Rectal smooth muscle tissue (tissue), 1 donor: ENCODE measurements around the gene ADAMTS6.
A peak's percentile ranks its signal among the peaks of the same experiment; 100 is the strongest.

Source experiments
- H3K27ac ChIP-seq: one replicate; pipeline ENCODE4 v1.7.0; 2013; ENCODE audit warnings: low read depth, low read length, inconsistent platforms
- H3K27me3 ChIP-seq: one replicate; pipeline ENCODE4 v1.7.0; 2013; ENCODE audit warnings: low read length; ENCODE audit not compliant: control insufficient read depth, insufficient read depth
- H3K36me3 ChIP-seq: one replicate; pipeline ENCODE4 v1.7.0; 2013; ENCODE audit warnings: low read length; ENCODE audit not compliant: control insufficient read depth, insufficient read depth
- H3K4me1 ChIP-seq: one replicate; pipeline ENCODE4 v1.7.0; 2013; ENCODE audit warnings: low read length; ENCODE audit not compliant: control insufficient read depth, insufficient read depth
- H3K4me3 ChIP-seq: one replicate; pipeline ENCODE4 v1.7.0; 2013; ENCODE audit warnings: low read length
- H3K9ac ChIP-seq: one replicate; pipeline ENCODE4 v1.7.0; 2013; ENCODE audit warnings: low read length

Gene ADAMTS6

GRCh38 chr5:65121880-65122436 lies 359.8 kb downstream of the ADAMTS6 start:
- H3K36me3 ChIP-seq: no peaks in the 10 kb centered on the region
- no peak overlapping the region for H3K4me3 ChIP-seq
- no peak overlapping the region for H3K27ac ChIP-seq
- H3K9ac ChIP-seq: no peak overlapping the region
- H3K4me1 ChIP-seq: peaks cover 3% of the 10 kb centered on the region
- H3K27me3 ChIP-seq: no peaks in the 10 kb centered on the region

DNA sequence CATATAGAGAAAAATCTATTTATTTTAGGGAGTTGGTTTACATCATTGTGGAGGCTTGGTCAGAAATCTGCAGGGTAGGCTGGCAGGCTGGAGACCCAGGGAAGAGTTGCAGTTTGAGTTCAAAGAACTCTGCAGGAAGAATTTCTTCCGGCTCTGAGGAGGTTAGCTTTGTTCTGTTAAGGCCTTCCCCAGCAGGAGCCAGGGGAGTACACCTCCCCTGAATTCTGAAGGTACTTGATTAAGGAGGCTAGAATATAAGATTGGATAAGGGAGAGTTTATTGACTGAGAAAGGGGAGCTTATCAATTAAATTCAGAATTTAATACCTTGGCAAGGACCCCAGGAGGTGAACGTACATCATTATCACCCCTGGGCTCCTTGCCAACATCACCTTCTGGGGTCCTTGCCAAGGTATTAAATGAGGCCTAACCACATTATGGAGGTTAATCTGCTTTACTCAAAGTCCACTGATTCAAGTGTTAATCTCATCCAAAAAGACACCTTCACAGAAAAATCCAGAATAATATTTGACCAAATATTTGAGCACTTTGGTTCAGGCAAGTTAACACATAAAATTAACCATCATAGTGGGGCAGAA lies 361.3 kb downstream of the ADAMTS6 start:
- Histone ChIP-seq H3K4me3 (no peak overlapping the region), H3K4me1 (no peaks in the 10 kb centered on the region), H3K9ac (no peak overlapping the region), H3K36me3 (no peaks in the 10 kb centered on the region), H3K27ac (no peak overlapping the region), H3K27me3 (no peaks in the 10 kb centered on the region)

GRCh38 chr5:65117525-65117924 lies 364.2 kb downstream of the ADAMTS6 start:
- Histone ChIP-seq H3K9ac (no peak overlapping the region), H3K36me3 (no peaks in the 10 kb centered on the region), H3K27ac (no peak overlapping the region), H3K27me3 (no peaks in the 10 kb centered on the region), H3K4me3 (no peak overlapping the region), H3K4me1 (no peaks in the 10 kb centered on the region)

DNA sequence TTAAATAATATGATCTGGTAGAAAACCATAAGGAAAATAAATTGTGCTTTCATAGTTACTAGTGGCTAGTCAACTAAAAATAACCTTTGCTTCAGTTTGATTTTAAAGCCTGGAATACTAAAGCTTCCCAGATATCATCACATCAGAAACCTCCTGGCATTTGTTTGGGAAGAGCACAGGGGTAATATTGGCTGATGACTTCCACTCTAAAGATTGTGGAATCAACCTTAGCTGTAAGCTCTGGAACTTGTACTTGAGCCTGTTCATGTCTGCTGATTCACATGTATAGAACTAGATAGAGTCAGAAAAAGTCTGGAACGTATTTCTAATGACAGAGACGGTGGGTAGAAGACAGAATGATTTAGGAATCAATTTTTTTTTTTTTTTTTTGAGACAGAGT lies 367.9 kb downstream of the ADAMTS6 start:
- no peak overlapping the region for H3K4me3 ChIP-seq
- no peaks in the 10 kb centered on the region for H3K36me3 ChIP-seq
- no peaks in the 10 kb centered on the region for H3K4me1 ChIP-seq
- no peak overlapping the region for H3K9ac ChIP-seq
- H3K27ac ChIP-seq: no peak overlapping the region
- no peaks in the 10 kb centered on the region for H3K27me3 ChIP-seq

DNA sequence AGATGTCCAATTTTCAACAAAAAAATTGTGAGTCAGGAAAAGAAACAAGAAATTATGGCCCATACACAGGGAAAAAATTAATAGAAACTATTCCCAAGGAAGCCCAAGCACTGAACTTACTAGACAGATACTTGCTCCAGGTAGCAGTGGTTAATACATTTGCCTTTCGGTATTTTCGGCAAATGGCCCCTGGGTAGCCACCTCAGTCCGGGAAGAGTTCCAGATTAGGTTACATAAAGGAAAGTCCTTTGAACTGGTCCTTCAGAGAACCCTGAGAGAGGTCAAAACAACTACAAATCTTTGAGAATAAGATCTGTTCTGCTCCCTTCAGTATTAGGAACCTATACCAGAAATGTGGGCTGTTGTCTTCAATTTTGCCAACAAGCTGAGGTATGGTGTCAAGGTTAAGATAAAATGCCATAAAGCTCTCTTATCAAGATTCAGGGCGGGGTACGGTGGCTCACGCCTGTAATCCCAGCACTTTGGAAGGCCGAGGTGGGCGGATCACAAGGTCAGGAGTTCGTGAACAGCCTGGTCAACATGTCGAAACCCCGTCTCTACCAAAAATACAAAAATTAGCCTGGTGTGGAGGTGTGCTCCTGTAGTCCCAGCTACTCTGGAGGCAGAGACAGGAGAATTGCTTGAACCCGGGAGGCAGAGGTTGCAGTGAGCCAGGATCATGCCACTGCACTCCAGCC lies 369.6 kb downstream of the ADAMTS6 start:
- Histone ChIP-seq H3K9ac (no peak overlapping the region), H3K36me3 (no peaks in the 10 kb centered on the region), H3K27ac (no peak overlapping the region), H3K27me3 (no peaks in the 10 kb centered on the region), H3K4me3 (no peak overlapping the region), H3K4me1 (no peaks in the 10 kb centered on the region)

DNA sequence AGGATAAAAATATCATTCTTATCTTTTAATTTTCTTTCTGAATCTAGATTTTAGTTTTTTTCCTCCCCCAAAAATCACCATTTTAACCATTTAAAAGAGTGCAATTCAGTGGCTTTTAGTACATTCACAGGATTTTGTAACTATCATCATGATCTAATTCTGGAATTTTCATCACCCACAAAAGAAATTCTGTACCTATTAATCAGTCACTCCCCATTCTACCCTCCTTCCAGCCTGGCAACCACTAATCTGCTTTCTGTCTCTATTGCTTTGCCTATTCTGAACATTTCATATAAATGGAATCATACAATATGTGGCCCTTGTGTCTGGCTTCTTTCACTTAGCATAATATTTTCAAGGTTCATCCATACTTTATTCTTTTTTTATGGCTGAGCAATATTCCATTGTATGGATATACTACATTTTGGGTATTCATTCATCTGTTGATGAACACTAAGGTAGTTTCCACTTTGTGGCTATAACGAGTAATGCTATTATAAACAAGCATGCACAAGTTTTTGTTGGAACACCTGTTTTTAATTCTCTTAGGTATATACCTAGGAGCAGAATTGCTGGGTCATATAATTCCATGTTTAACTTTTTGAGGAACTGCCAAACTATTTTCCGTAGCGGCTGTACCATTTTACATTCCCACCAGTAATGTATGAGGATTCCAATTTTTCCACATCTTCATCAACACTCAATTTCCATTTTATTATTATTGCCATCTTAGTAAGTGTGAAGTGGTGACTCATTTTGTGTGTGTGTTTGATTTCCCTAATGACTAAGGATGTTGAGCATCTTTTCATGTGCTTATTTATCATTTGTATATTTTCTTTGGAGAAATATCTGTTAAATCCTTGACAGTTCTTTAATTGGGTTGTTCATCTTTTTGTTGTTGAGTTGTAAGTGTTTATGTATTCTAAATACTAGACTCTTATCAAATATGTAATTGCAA lies 372.7 kb downstream of the ADAMTS6 start:
- no peak overlapping the region for H3K27ac ChIP-seq
- H3K4me1 ChIP-seq: no peaks in the 10 kb centered on the region
- no peak overlapping the region for H3K4me3 ChIP-seq
- H3K36me3 ChIP-seq: no peaks in the 10 kb centered on the region
- H3K27me3 ChIP-seq: no peaks in the 10 kb centered on the region
- H3K9ac ChIP-seq: no peak overlapping the region

DNA sequence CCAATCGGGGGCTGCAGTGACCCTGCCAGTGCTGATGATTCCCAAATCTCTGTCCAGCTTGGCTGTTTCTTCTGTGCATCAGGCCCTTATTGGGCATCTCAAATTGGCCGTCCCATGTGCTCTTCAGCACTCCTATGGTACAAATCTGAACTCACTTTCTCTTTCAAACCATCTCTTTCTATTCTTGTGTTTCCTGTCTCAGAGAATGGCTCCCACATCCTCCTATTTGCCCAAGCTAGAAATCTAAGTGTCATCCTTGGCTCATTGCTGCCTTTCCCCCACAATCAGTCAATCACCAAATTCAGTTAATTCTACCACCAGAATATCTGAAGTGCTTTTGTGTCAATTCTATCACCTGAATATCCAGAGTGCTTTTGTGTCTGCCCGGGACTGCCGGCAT lies 376.4 kb downstream of the ADAMTS6 start:
- no peak overlapping the region for H3K9ac ChIP-seq
- H3K27ac ChIP-seq: no peak overlapping the region
- H3K4me1 ChIP-seq: no peaks in the 10 kb centered on the region
- H3K36me3 ChIP-seq: no peaks in the 10 kb centered on the region
- no peaks in the 10 kb centered on the region for H3K27me3 ChIP-seq
- H3K4me3 ChIP-seq: no peak overlapping the region

- H3K27ac ChIP-seq: no peak overlapping the region
- no peaks in the 10 kb centered on the region for H3K27me3 ChIP-seq
- H3K9ac ChIP-seq: no peak overlapping the region
- no peaks in the 10 kb centered on the region for H3K36me3 ChIP-seq
- no peak overlapping the region for H3K4me3 ChIP-seq
- H3K4me1 ChIP-seq: no peaks in the 10 kb centered on the region
Measured at GRCh38 chr5:65104831-65105230, 376.9 kb downstream of the ADAMTS6 start.

DNA sequence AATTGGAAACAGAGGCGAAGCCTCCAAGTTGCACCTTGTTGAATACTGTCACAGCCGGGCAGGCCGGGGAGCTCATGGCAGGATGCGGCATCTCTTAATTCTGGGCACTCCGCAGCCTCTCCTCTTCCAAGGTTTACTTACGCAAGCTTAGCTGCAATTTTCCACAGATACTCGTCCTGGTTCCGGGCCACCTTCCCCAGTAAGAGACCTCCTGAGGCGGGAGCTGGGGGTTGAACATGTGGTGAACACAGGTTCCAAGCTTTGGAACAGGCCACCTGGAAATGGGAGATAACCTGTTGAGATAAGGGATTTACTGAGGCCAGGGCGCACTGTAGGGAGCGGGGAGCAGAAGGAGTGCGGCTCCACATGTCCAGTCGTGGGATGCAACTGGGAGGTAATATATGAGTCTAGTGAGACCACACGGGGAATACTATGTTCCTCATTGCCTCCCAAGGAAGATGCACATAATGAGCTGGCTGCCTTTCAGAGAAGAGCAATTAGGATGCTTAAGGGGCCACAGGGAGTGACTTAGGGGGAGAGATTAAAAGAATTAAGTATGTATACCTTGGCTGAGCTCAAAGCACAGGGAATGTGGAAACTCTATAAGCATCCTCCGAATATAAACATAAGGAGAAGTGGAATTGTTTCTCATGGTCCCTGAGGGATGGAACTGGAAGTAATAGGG lies 377.8 kb downstream of the ADAMTS6 start:
- Histone ChIP-seq H3K9ac (no peak overlapping the region), H3K4me1 (no peaks in the 10 kb centered on the region), H3K27me3 (no peaks in the 10 kb centered on the region), H3K4me3 (peak overlapping the region; percentile 70), H3K36me3 (no peaks in the 10 kb centered on the region), H3K27ac (no peak overlapping the region)

DNA sequence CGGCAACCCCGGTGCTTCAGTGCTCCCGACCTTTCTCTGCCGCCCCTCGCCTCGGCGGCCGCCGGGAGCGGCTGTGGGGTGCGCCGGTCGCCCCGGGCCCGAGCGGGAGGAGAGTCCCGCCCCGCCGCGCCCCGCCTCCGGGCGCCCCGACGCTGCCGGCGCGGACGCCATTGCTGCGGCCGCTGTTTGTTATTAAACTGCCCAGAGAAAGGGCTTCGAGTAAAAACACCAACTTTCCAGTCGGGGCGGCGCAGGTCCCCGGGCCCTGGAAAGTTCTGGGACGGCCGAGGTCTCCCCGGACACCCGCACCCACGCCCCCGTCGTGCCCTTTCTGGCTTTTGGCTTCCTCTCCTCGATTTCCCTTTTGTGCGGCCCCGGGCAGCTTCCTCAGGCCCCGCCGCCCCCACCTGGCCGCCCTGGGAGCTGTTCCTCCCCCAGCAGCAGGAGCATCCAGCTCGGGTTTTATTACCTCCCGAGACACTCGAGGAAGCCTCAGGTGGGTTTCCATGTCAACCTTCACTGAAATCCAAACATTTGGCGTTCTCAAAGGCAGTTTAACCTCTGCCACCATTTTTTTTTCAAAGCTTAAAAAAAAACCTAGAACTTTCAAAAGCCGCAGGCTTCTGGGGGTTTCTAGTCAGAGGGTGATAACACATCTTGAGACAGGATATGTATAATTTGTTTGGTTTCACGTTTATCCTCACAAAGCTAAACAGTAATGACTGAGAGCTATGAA lies 378.6 kb downstream of the ADAMTS6 start:
- Histone ChIP-seq H3K9ac (peak overlapping the region; percentile 60), H3K27ac (peak overlapping the region; percentile 71), H3K36me3 (no peaks in the 10 kb centered on the region), H3K27me3 (no peaks in the 10 kb centered on the region), H3K4me1 (no peaks in the 10 kb centered on the region), H3K4me3 (peak overlapping the region; percentile 70)

- H3K4me3 ChIP-seq: peak overlapping the region; percentile 70
- no peaks in the 10 kb centered on the region for H3K27me3 ChIP-seq
- H3K27ac ChIP-seq: peak overlapping the region; percentile 48
- peak overlapping the region; percentile 60 for H3K9ac ChIP-seq
- H3K4me1 ChIP-seq: no peaks in the 10 kb centered on the region
- H3K36me3 ChIP-seq: no peaks in the 10 kb centered on the region
Measured at GRCh38 chr5:65102371-65102975, 379.2 kb downstream of the ADAMTS6 start.
